H1 (cell line): ENCODE measurements around the gene PRPF31. TPM values are rescaled to one million over a fixed set of nuclear protein-coding genes. Genes with fewer than 3 reads are reported as not detected.
A peak's percentile ranks its signal among the peaks of the same experiment; 100 is the strongest.

ENCODE experiments used
- BACH1 ChIP-seq: IDR thresholded peaks from 2 replicates; pipeline ENCODE4 v1.6.1; 2012; ENCODE audit warnings: low read length, improper control_type of control experiment
- CEBPB ChIP-seq: IDR thresholded peaks from 2 replicates; pipeline ENCODE4 v1.6.1; 2012; ENCODE audit warnings: low read depth, low read length
- GABPA ChIP-seq: IDR thresholded peaks from 2 replicates; pipeline ENCODE4 v1.6.1; 2011; ENCODE audit warnings: mild to moderate bottlenecking, low read length, moderate library complexity, borderline replicate concordance; ENCODE audit not compliant: insufficient read depth
- JUN ChIP-seq: IDR thresholded peaks from 2 replicates; pipeline ENCODE4 v1.6.1; 2011; ENCODE audit warnings: low read depth, mild to moderate bottlenecking, improper control_type of control experiment, low read length
- JUND ChIP-seq: IDR thresholded peaks from 2 replicates; pipeline ENCODE4 v1.6.1; 2011; ENCODE audit warnings: mild to moderate bottlenecking, improper control_type of control experiment, low read length
- RAD21 ChIP-seq, 2 experiments: IDR thresholded peaks in 1 of 2; conservative IDR thresholded peaks in 1 of 2; 2 replicates each; pipeline ENCODE4 v1.6.1; 2011; ENCODE audit warnings: low read depth in 2 of 2, low read length in 2 of 2, improper control_type of control experiment in 1 of 2, inconsistent platforms in 1 of 2, mild to moderate bottlenecking in 1 of 2, moderate library complexity in 1 of 2
- SRF ChIP-seq: IDR thresholded peaks from 2 replicates; pipeline ENCODE4 v1.6.1; 2011; ENCODE audit warnings: mild to moderate bottlenecking, low read depth, low read length, moderate library complexity
- TAF1 ChIP-seq: IDR thresholded peaks from 2 replicates; pipeline ENCODE4 v1.6.1; 2011; ENCODE audit warnings: mild to moderate bottlenecking, low read depth, low read length
- USF2 ChIP-seq: IDR thresholded peaks from 2 replicates; pipeline ENCODE4 v1.6.1; 2011; ENCODE audit warnings: low read length, improper control_type of control experiment
- polyA plus RNA-seq, 7 experiments: library from polyadenylated mRNA; depleted of rRNA in 3 of 7; stranded (reverse) in 5 of 7; unstranded in 2 of 7; fragments of >200 nt in 5 of 7; fragments of 200-250 nt in 2 of 7; gene quantifications; 1 replicate in 5 of 7; 2 replicates in 1 of 7; 4 replicates in 1 of 7; pipeline versions ENCODE4 v1.2.1 to v1.2.3, GENCODE V29; 2011 to 2013; ENCODE audit warnings: missing spikeins in 2 of 7, mixed read lengths in 2 of 7
- total RNA-seq: library from RNA; stranded (reverse); fragmentation: NEBNext Ultra II Directional; extraction: Animal tissue kit (Norgen Biotek cat#: 25700); gene quantifications from 2 replicates; pipeline ENCODE4 v1.2.1, GENCODE V29; 2021
- TF ChIP-seq, protein P1 (sequence below): IDR thresholded peaks from 2 replicates; pipeline ENCODE4 v1.6.1; 2012; ENCODE audit warnings: inconsistent platforms

Gene PRPF31
- total and polyA plus RNA-seq, 2 of the 8 experiments (the other 6 are each of a cell fraction or from before 2014, with no cell fraction given): 51.1 to 97.4 TPM

DNA sequence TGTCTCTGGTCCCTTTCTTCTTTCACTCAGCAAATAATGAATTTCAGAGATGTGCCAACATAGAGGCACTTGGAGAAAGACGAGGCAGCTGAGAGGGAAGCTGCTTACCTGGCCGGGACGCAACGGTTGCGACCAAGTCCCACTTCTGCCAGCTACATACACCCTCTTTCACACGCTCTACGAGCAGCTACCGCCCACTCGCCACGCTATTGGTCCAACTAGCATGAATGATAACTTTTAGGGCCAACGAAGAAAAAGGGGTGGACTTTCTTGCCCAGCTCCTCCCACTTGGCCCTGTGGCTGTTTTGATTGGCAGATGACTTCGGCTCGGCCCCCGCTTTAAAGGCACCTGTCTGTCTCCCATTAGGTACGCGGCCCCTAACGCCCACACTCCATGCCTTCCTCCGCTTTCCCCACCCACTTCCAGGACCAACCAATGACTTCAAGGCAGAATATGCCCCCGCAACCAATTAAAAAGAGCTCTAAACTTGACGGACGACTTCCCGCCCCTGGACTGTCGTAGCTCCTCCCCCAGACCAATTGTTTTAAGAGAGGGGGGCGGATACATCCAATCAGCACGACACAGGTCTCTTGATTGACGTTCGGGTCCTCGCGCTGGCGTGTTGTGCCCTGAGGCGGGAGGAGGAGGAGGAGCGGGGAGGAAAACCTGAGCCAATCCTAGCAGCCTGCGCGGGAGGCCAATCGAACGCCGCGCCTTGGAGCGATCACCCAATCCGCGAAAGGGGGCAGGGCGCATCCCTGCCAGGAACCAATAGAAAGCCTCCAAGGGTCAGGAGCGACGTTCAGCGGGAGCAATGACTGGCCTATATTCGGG lies 21.5 kb downstream of the PRPF31 start (continued):
- TF ChIP-seq, protein P1, sequence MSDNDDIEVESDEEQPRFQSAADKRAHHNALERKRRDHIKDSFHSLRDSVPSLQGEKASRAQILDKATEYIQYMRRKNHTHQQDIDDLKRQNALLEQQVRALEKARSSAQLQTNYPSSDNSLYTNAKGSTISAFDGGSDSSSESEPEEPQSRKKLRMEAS: no peak; the same call in 1 of the 2 replicates
- TF ChIP-seq JUND (no peak), BACH1 (no peak), CEBPB (no peak), TAF1 (peak; percentile 86), USF2 (no peak), RAD21 (IDR thresholded peaks at IDR 0.05 in 1 of 2, conservative IDR thresholded peaks at IDR 0.05 in 1 of 2; ENCODE audit: low read depth in 2 of 2, low read length in 2 of 2) (no peak), JUN (no peak), SRF (no peak), GABPA (no peak)
